Hepatocyte (in vitro differentiated cells): Measurements from ENCODE around the gene P2RY2.
A peak's percentile ranks its signal among the peaks of the same experiment; 100 is the strongest.

Experiments used
- EZH2 ChIP-seq: fragments of 200-600 bp; sonication (generic); IDR thresholded peaks from 2 replicates; pipeline ENCODE4 v1.6.1; 2016; ENCODE audit warnings: antibody characterized with exemption, mild to moderate bottlenecking, borderline replicate concordance
- TF ChIP-seq, protein P1 (sequence below): fragments of 200-600 bp; sonication (generic); IDR thresholded peaks from 2 replicates; pipeline ENCODE4 v1.5.1; 2016; ENCODE audit warnings: antibody characterized with exemption, mild to moderate bottlenecking; ENCODE audit not compliant: poor library complexity

DNA sequence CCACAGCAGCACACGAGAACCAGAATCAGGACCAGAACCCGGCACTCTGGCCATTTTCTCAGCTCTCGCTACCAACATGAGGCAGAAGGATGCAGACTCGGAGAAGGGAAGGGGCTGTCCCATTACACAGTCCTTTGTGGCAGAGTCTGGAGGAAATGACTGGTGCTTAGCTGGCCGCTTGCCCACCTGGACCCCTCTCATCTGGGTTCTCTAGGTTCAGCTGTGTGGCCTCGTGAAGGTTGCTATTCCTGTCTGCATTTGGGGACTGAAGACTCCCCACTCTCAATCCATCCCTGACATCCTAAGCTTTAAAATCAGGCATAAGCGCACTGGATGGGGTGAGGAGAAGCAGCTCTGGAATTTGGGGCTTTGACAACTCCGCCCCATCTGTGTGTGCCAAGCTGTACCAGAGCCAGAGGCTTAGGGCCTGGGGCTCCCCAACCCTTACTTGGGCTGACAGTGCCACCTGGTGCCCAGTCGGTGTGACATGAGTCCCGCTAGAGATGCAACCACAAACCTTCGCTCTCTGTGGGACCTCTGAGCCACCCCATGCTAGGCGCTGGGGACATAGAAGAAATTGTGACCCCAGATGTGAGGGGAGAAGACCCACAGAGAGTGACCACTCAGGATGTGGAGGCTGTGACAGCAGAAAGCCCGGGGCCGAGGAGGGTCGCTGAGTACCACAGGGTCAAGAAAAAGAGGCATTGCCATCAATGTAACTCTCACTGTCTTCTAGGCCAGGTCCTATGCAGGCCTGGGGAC lies 40.1 kb upstream of the P2RY2 start:
- TF ChIP-seq, protein P1, sequence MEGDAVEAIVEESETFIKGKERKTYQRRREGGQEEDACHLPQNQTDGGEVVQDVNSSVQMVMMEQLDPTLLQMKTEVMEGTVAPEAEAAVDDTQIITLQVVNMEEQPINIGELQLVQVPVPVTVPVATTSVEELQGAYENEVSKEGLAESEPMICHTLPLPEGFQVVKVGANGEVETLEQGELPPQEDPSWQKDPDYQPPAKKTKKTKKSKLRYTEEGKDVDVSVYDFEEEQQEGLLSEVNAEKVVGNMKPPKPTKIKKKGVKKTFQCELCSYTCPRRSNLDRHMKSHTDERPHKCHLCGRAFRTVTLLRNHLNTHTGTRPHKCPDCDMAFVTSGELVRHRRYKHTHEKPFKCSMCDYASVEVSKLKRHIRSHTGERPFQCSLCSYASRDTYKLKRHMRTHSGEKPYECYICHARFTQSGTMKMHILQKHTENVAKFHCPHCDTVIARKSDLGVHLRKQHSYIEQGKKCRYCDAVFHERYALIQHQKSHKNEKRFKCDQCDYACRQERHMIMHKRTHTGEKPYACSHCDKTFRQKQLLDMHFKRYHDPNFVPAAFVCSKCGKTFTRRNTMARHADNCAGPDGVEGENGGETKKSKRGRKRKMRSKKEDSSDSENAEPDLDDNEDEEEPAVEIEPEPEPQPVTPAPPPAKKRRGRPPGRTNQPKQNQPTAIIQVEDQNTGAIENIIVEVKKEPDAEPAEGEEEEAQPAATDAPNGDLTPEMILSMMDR = peak; percentile 88
- no peak for TF ChIP-seq EZH2
